ENCODE data around the gene STK40. TPM values are rescaled to one million over a fixed set of nuclear protein-coding genes. Genes with fewer than 3 reads are reported as not detected.

Gene STK40
- total and polyA plus RNA-seq, 9 of the 15 experiments (the other 6 are each of a cell fraction or from before 2014, with no cell fraction given) = 0.69 to 94.3 (median 39.1) TPM

DNA sequence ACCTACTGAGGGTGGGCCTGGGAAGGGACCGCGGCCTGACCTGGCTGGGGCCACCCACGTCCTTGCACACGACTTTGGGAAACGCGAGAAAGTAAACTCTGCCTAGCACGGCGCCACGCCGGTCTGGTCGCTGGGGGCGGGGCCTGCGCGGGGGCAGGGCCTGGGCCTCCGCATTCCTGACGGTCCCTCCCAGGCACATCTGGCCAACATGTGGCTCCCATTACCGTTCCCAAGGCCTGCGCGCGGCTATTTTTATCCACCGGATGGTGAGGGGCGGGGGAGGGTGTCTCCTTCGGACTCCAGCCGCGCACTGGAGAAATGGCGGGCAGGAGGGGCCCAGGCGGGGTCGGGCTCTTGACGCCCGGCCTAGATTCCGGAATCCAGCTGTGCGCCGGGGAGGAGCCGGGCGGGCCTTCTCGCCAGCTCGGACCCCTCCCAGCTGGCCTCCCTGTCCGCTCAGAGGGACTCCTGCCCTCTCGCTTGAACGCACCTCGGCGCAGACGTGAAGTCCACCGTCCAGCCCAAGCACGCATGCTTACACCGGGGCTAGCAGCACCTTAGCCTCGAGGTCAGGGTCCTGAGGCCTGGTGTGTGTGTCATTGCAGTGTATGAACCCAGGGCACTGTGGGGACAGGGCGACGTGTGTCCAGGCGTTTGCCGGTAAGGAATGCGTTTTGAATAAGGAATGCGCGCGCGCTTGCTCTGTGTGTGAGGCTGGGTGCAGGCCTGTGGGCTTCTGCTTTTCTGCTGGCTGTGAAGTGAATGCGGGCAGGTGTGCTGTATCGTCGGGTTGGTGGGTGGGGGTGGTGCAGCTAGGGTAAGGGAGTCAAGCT is 64.4 kb downstream of the STK40 start (continued):
- TF ChIP-seq PCBP1 (IDR thresholded peaks at IDR 0.05; ENCODE audit: low read depth, low read length, poor library complexity, severe bottlenecking) = peak; percentile 74
- peak; percentile 84 for TF ChIP-seq ZNF431 (CRISPR knock-in tag; IDR thresholded peaks at IDR 0.05)
- peak; percentile 89 for TF ChIP-seq KLF1 (tag; IDR thresholded peaks at IDR 0.05)
- TF ChIP-seq MTA3 (IDR thresholded peaks at IDR 0.05; ENCODE audit: borderline replicate concordance) = peak; percentile 86
- peak; percentile 94 for TF ChIP-seq CXXC5 (CRISPR knock-in tag; IDR thresholded peaks at IDR 0.05)
- TF ChIP-seq PPARD (CRISPR knock-in tag; IDR thresholded peaks at IDR 0.05) = no peak
- TF ChIP-seq NCOA1 (IDR thresholded peaks at IDR 0.05; ENCODE audit: low read depth) = peak; percentile 26; the same call in 1 of the 2 replicates
- 0 out of 2 replicates have a peak, but pooled peaks have one; percentile 44 for TF ChIP-seq HES1 (IDR thresholded peaks at IDR 0.05; ENCODE audit: low read depth)
- TF ChIP-seq FOXK1 (CRISPR knock-in tag; IDR thresholded peaks at IDR 0.05; ENCODE audit: borderline replicate concordance) = peak; percentile 95
- TF ChIP-seq ZBTB1 (CRISPR knock-in tag; IDR thresholded peaks at IDR 0.05; ENCODE audit: borderline replicate concordance, low read depth) = peak; percentile 88; the same call in 1 of the 2 replicates
- peak; percentile 63; the same call in 1 of the 2 replicates for TF ChIP-seq GTF2E2 (tag; IDR thresholded peaks at IDR 0.05)
- no peak for TF ChIP-seq ETS2 (tag; IDR thresholded peaks at IDR 0.05; ENCODE audit: borderline replicate concordance, poor library complexity, severe bottlenecking)
- no peak for TF ChIP-seq KAT8 (IDR thresholded peaks at IDR 0.05; ENCODE audit: low read depth)
- TF ChIP-seq, protein P1, sequence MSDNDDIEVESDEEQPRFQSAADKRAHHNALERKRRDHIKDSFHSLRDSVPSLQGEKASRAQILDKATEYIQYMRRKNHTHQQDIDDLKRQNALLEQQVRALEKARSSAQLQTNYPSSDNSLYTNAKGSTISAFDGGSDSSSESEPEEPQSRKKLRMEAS (CRISPR knock-in tag; IDR thresholded peaks at IDR 0.05) = peak; percentile 97
- TF ChIP-seq TFAP4 (CRISPR knock-in tag; IDR thresholded peaks at IDR 0.05; ENCODE audit: borderline replicate concordance) = peak; percentile 99
- TF ChIP-seq GATA2 (CRISPR knock-in tag; IDR thresholded peaks at IDR 0.05) = 0 out of 2 replicates have a peak, but pooled peaks have one; percentile 20
- peak; percentile 54 to 92 (median 84) for TF ChIP-seq YY1 (IDR thresholded peaks at IDR 0.05; ENCODE audit: borderline replicate concordance in 1 of 3, control insufficient read depth in 1 of 3, extremely low read depth in 1 of 3, insufficient read depth in 3 of 3, insufficient read length in 1 of 3, insufficient replicate concordance in 2 of 3, low read depth in 1 of 3, low read length in 2 of 3)
